ENCODE results near the gene TM9SF4. TPM values are rescaled to one million over a fixed set of nuclear protein-coding genes. Genes with fewer than 3 reads are reported as not detected.

Gene TM9SF4
- total and polyA plus RNA-seq, 2 experiments from 2014 or later = 38.6 to 41.3 TPM

DNA sequence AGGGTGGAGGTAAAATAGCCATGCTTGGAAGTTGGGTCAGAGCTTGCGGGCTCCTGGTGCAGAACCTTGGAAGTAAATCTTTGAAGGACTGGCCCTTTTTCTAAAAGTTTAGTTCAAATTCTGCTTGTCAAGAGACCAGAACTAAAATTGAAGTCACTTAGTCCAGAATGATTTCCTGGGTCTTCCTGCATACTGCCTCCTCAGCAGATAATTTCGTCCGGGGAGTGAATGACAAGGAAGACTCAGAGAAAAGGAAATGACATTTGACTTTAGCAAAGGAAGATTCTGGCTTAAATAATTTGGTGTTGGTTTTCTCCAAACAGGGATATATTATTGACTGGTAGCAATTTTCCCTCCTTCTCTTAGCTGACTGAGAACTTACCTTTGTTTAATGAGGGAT is 1.2 kb downstream of the TM9SF4 start:
- no peak for DNase-seq
- 0 out of 2 replicates have a peak, but pooled peaks cover 4% of the 10 kb centered on the region for H3K27me3 ChIP-seq (replicated peaks; ENCODE audit: insufficient read depth)
- no peaks in the 10 kb centered on the region for H3F3A ChIP-seq (ENCODE audit: insufficient read depth)
- no peak overlapping the region for H3K27ac ChIP-seq
- 94 to 95% methylated on average over 3 of the region's 3 CpGs for WGBS, 2 experiments (ENCODE audit: low coverage in 1 of 2, low lambda C conversion rate in 2 of 2, missing lambda C conversion rate in 2 of 2)
- H3K79me2 ChIP-seq (ENCODE audit: insufficient read depth) = peaks cover 61% of the 10 kb centered on the region
- H2AFZ ChIP-seq = no peak overlapping the region
- 0 out of 2 replicates have a peak, but pooled peaks cover 4% of the 10 kb centered on the region for H4K20me1 ChIP-seq (ENCODE audit: insufficient read depth)
- peak overlapping the region; percentile 92 for H3K4me3 ChIP-seq
- TF ChIP-seq EZH2 (IDR thresholded peaks at IDR 0.05; ENCODE audit: insufficient read depth, poor library complexity, severe bottlenecking) = no peak
- no peak for TF ChIP-seq EZH2phosphoT487 (IDR thresholded peaks at IDR 0.05; ENCODE audit: insufficient read depth, low read depth)
- no peaks in the 10 kb centered on the region for H3K36me3 ChIP-seq (ENCODE audit: low read depth)
- H3K9me3 ChIP-seq (ENCODE audit: low read depth) = no peaks in the 10 kb centered on the region
- in situ Hi-C loops (cut with MboI) = no loop called here
- H3K4me1 ChIP-seq (ENCODE audit: insufficient read depth) = peaks cover 13% of the 10 kb centered on the region
- no peaks in the 10 kb centered on the region for H3K9me2 ChIP-seq (ENCODE audit: insufficient read depth)
- H3K4me2 ChIP-seq (ENCODE audit: unreplicated experiment) = peak overlapping the region; percentile 99
- H3K9ac ChIP-seq = peak overlapping the region; percentile 97

DNA sequence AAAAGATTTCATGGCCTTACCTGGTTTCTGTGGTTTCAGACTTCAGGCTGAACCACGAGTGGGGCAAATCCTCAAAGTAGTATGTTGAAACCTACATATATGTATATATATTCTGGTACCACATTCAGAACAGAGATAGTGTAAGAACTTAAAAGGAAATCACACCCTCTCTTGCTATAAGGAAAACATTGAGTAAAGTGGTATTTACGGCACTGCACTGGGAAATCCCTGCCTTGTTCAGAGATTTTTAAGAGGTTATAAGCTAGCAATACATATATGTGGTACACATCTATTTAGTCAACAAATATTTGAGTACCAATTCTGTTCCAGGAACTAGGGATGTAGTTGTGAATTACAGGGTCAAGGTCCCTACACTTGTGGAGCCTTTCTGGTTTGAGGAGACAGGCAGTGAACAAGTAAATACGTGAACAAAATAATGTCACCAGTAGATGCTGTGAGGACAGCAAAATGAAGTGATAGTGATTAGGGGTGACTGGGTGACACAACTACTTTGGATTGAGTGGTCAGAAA is 1.7 kb downstream of the TM9SF4 start:
- H3K27ac ChIP-seq = no peak overlapping the region
- H3K4me3 ChIP-seq = peak overlapping the region; percentile 92
- H3F3A ChIP-seq (ENCODE audit: insufficient read depth) = no peaks in the 10 kb centered on the region
- DNase-seq = no peak
- in situ Hi-C loops (cut with MboI) = no loop called here
- peak overlapping the region; percentile 97 for H3K9ac ChIP-seq
- 0 out of 2 replicates have a peak, but pooled peaks cover 4% of the 10 kb centered on the region for H3K27me3 ChIP-seq (replicated peaks; ENCODE audit: insufficient read depth)
- no peak overlapping the region for H2AFZ ChIP-seq
- peaks cover 66% of the 10 kb centered on the region for H3K79me2 ChIP-seq (ENCODE audit: insufficient read depth)
- peak overlapping the region; percentile 26 for H3K4me2 ChIP-seq (ENCODE audit: unreplicated experiment)
- H3K4me1 ChIP-seq (ENCODE audit: insufficient read depth) = peaks cover 13% of the 10 kb centered on the region
- no peaks in the 10 kb centered on the region for H3K9me2 ChIP-seq (ENCODE audit: insufficient read depth)
- no peaks in the 10 kb centered on the region for H3K9me3 ChIP-seq (ENCODE audit: low read depth)
- H3K36me3 ChIP-seq (ENCODE audit: low read depth) = no peaks in the 10 kb centered on the region
- TF ChIP-seq EZH2phosphoT487 (IDR thresholded peaks at IDR 0.05; ENCODE audit: insufficient read depth, low read depth) = no peak
- no peak for TF ChIP-seq EZH2 (IDR thresholded peaks at IDR 0.05; ENCODE audit: insufficient read depth, poor library complexity, severe bottlenecking)
- peaks cover 6% of the 10 kb centered on the region; the same call in 1 of the 2 replicates for H4K20me1 ChIP-seq (ENCODE audit: insufficient read depth)
- 51% methylated on average over 3 of the region's 3 CpGs for WGBS, 2 experiments (ENCODE audit: low coverage in 1 of 2, low lambda C conversion rate in 2 of 2, missing lambda C conversion rate in 2 of 2)

DNA sequence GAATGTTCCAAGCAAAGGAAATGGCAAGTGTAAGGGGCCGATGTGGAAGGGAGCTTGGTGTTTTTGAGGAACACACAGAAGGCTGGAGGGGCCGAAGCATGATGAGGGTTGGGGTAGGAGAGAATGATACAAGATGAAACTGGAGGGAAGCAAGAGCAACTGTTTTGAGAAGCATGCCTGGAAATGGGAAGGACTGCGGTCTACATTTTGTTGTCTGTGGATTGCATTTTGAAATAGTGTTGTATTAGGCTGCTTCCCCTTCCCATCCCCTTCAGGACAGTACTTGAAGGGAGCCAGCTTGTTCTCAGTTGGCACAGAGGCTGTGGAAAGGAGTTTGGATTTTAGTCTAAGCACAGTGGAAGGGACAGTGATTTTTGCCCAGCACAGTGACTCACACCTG is 2.2 kb downstream of the TM9SF4 start:
- no peaks in the 10 kb centered on the region for H3K9me3 ChIP-seq (ENCODE audit: low read depth)
- no peaks in the 10 kb centered on the region for H3K9me2 ChIP-seq (ENCODE audit: insufficient read depth)
- TF ChIP-seq EZH2phosphoT487 (IDR thresholded peaks at IDR 0.05; ENCODE audit: insufficient read depth, low read depth) (no peak), EZH2 (IDR thresholded peaks at IDR 0.05; ENCODE audit: insufficient read depth, poor library complexity, severe bottlenecking) (no peak)
- H3K79me2 ChIP-seq (ENCODE audit: insufficient read depth) = peaks cover 71% of the 10 kb centered on the region
- DNase-seq = peak; percentile 12
- no peaks in the 10 kb centered on the region for H3K36me3 ChIP-seq (ENCODE audit: low read depth)
- H3K4me3 ChIP-seq = no peak overlapping the region
- H3K27ac ChIP-seq = no peak overlapping the region
- no peaks in the 10 kb centered on the region for H3F3A ChIP-seq (ENCODE audit: insufficient read depth)
- H2AFZ ChIP-seq = no peak overlapping the region
- H3K27me3 ChIP-seq (replicated peaks; ENCODE audit: insufficient read depth) = no peaks in the 10 kb centered on the region
- 98 to 100% methylated on average over 3 of the region's 3 CpGs for WGBS, 2 experiments (ENCODE audit: low coverage in 1 of 2, low lambda C conversion rate in 2 of 2, missing lambda C conversion rate in 2 of 2)
- H3K4me1 ChIP-seq (ENCODE audit: insufficient read depth) = peaks cover 13% of the 10 kb centered on the region
- H4K20me1 ChIP-seq (ENCODE audit: insufficient read depth) = peaks cover 10% of the 10 kb centered on the region; the same call in 1 of the 2 replicates
- in situ Hi-C loops (cut with MboI) = no loop called here
- no peak overlapping the region for H3K4me2 ChIP-seq (ENCODE audit: unreplicated experiment)
- H3K9ac ChIP-seq = no peak overlapping the region

- Histone ChIP-seq H3K9ac (no peak overlapping the region), H3K27ac (no peak overlapping the region), H3K9me2 (ENCODE audit: insufficient read depth) (no peaks in the 10 kb centered on the region), H2AFZ (no peak overlapping the region), H3K4me1 (ENCODE audit: insufficient read depth) (peaks cover 13% of the 10 kb centered on the region), H3K4me2 (ENCODE audit: unreplicated experiment) (no peak overlapping the region), H3K36me3 (ENCODE audit: low read depth) (no peaks in the 10 kb centered on the region), H3F3A (ENCODE audit: insufficient read depth) (no peaks in the 10 kb centered on the region), H4K20me1 (ENCODE audit: insufficient read depth) (peaks cover 14% of the 10 kb centered on the region; the same call in 1 of the 2 replicates), H3K9me3 (ENCODE audit: low read depth) (no peaks in the 10 kb centered on the region), H3K79me2 (ENCODE audit: insufficient read depth) (peaks cover 82% of the 10 kb centered on the region), H3K4me3 (no peak overlapping the region), H3K27me3 (replicated peaks; ENCODE audit: insufficient read depth) (no peaks in the 10 kb centered on the region)
- TF ChIP-seq EZH2phosphoT487 (IDR thresholded peaks at IDR 0.05; ENCODE audit: insufficient read depth, low read depth) = no peak
- TF ChIP-seq EZH2 (IDR thresholded peaks at IDR 0.05; ENCODE audit: insufficient read depth, poor library complexity, severe bottlenecking) = no peak
- in situ Hi-C loops (cut with MboI) = no loop called here
- WGBS, 2 experiments (ENCODE audit: low coverage in 1 of 2, low lambda C conversion rate in 2 of 2, missing lambda C conversion rate in 2 of 2) = 94 to 97% methylated on average over 5 of the region's 5 CpGs
- DNase-seq = no peak
Observed at GRCh38 chr20:32112841-32113240, 3.3 kb downstream of the TM9SF4 start.
